ENCODE results near the gene MRNIP. TPM values are rescaled to one million over a fixed set of nuclear protein-coding genes. Genes with fewer than 3 reads are reported as not detected.

MRNIP gene
- total and polyA plus RNA-seq, 2 of the 8 experiments (the other 6 are each of a cell fraction or from before 2014, with no cell fraction given): 29.6 TPM

GRCh38 chr5:179791881-179792611 lies 66.6 kb downstream of the MRNIP start:
- Histone ChIP-seq H3K23ac (ENCODE audit: insufficient read length) (no peak overlapping the region), H3K79me1 (ENCODE audit: low read depth, low read length) (no peaks in the 10 kb centered on the region), H2BK5ac (ENCODE audit: low read depth, low read length) (no peak overlapping the region), H3K14ac (ENCODE audit: insufficient read length) (no peak overlapping the region), H3K36me3 (ENCODE audit: control insufficient read depth in 2 of 4, insufficient read depth in 4 of 4, low read length in 3 of 4) (no peaks in the 10 kb centered on the region; a peak in 1 of 8 replicates), H3K9me3 (ENCODE audit: insufficient read depth in 2 of 2, low read depth in 1 of 2, low read length in 1 of 2) (no peaks in the 10 kb centered on the region), H3K4me3 (ENCODE audit: extremely low read depth in 1 of 4, insufficient read depth in 2 of 4, low read depth in 3 of 4, low read length in 4 of 4) (no peak overlapping the region), H4K20me1 (replicated peaks in 1 of 2; ENCODE audit: control insufficient read depth in 1 of 2, insufficient read depth in 2 of 2, low read length in 2 of 2) (peaks cover 4% of the 10 kb centered on the region in 2 experiments), H2AFZ (ENCODE audit: low read length) (no peak overlapping the region), H3K79me2 (ENCODE audit: control insufficient read depth in 1 of 2, insufficient read depth in 2 of 2, low read length in 2 of 2) (no peaks in the 10 kb centered on the region), H3K4me2 (ENCODE audit: insufficient read depth in 1 of 2, low read depth in 2 of 2, low read length in 2 of 2) (no peak overlapping the region), H3K9ac (replicated peaks in 1 of 4; ENCODE audit: extremely low read depth in 1 of 4, low read depth in 3 of 4, low read length in 3 of 4) (no peak overlapping the region), H3K18ac (ENCODE audit: extremely low read depth, low read length) (no peak overlapping the region), H3K4me1 (replicated peaks in 1 of 4; ENCODE audit: control insufficient read depth in 3 of 4, insufficient read depth in 4 of 4, low read length in 3 of 4) (peaks cover 0 to 13% (median 9%) of the 10 kb centered on the region in 4 experiments; a peak in 5 of 7 replicates), H3K23me2 (ENCODE audit: low read depth, low read length) (peaks cover 7% of the 10 kb centered on the region), H4K5ac (ENCODE audit: insufficient read length, low read depth, low read length) (no peak overlapping the region), H4K8ac (ENCODE audit: extremely low read depth, insufficient read depth, low read length) (no peak overlapping the region), H3K27me3 (replicated peaks in 1 of 4; ENCODE audit: control insufficient read depth in 3 of 4, extremely low read depth in 1 of 4, insufficient read depth in 3 of 4, low read length in 3 of 4) (peaks cover 0 to 2% (median 0%) of the 10 kb centered on the region in 4 experiments; a peak in 1 of 7 replicates), H3K4ac (replicated peaks; ENCODE audit: insufficient read length, low read depth, low read length) (peak overlapping the region; percentile 78), H3K56ac (replicated peaks; ENCODE audit: insufficient read length, low read depth, low read length) (no peak overlapping the region), H2BK20ac (ENCODE audit: low read length) (no peak overlapping the region), H2BK15ac (ENCODE audit: low read length) (peak overlapping the region; percentile 92; the same call in 1 of the 2 replicates), H2AK5ac (ENCODE audit: low read depth, low read length) (no peak overlapping the region), H2BK12ac (ENCODE audit: low read depth, low read length) (0 out of 2 replicates have a peak overlapping the region, but pooled peaks have one; percentile 60), H4K91ac (replicated peaks; ENCODE audit: insufficient read length, low read length) (no peak overlapping the region), H3K27ac (ENCODE audit: low read depth, low read length) (no peak overlapping the region), H2BK120ac (replicated peaks; ENCODE audit: low read depth, low read length) (no peak overlapping the region)
- no peak for FAIRE-seq
- 96% methylated on average over 15 of the region's 15 CpGs; no CpG with 5 or more reads in 1 of the 2 experiments for WGBS, 2 experiments (ENCODE audit: extremely low coverage in 1 of 2, insufficient coverage in 1 of 2, insufficient read length in 1 of 2, insufficient replicate concordance in 2 of 2, low coverage in 1 of 2, low lambda C conversion rate in 2 of 2, missing lambda C conversion rate in 1 of 2)
- no peak for DNase-seq (ENCODE audit: low read depth in 1 of 2, low spot score in 2 of 2)
- ChIA-PET POLR2A (ENCODE audit: partially characterized antibody) (interaction anchor here (1.0 to 1.6 kb wide), 4 partner anchors 10 to 28 kb away, joined by 4 to 15 read pairs (median 4); partner anchors contain the start of genes MGAT4B and SQSTM1), CTCF (ENCODE audit: partially characterized antibody) (interaction anchor here (0.7 to 1.7 kb wide), 5 partner anchors 9 to 124 kb away, joined by 3 to 6 read pairs (median 3); no protein-coding TSS in a partner anchor)
- TF ChIP-seq SIX5 (IDR thresholded peaks at IDR 0.05; ENCODE audit: low read depth, low read length): no peak
- no peak for TF ChIP-seq SUZ12 (IDR thresholded peaks at IDR 0.05; ENCODE audit: low read length)
- no peak for TF ChIP-seq TBP (IDR thresholded peaks at IDR 0.05; ENCODE audit: low read depth, low read length)
- no peak for TF ChIP-seq EGR1 (IDR thresholded peaks at IDR 0.05; ENCODE audit: borderline replicate concordance, low read depth, low read length)
- TF ChIP-seq EP300 (IDR thresholded peaks at IDR 0.05; ENCODE audit: borderline replicate concordance in 1 of 2, low read depth in 2 of 2, low read length in 2 of 2): no peak
- no peak for TF ChIP-seq SIN3A (conservative IDR thresholded peaks at IDR 0.05 in 1 of 2, IDR thresholded peaks at IDR 0.05 in 1 of 2; ENCODE audit: low read depth in 1 of 2, low read length in 2 of 2)
- no peak for TF ChIP-seq JUND (IDR thresholded peaks at IDR 0.05; ENCODE audit: low read length)
- TF ChIP-seq RBBP5 (IDR thresholded peaks at IDR 0.05; ENCODE audit: borderline replicate concordance, low read depth, low read length): no peak
- no peak for TF ChIP-seq FOSL1 (IDR thresholded peaks at IDR 0.05; ENCODE audit: insufficient read depth, low read depth, low read length)
- no peak for TF ChIP-seq BRCA1 (IDR thresholded peaks at IDR 0.05; ENCODE audit: low read depth, low read length)
- no peak for TF ChIP-seq GABPA (IDR thresholded peaks at IDR 0.05; ENCODE audit: borderline replicate concordance, insufficient read depth, low read length)
- no peak for TF ChIP-seq TAF7 (optimal IDR thresholded peaks at IDR 0.05; ENCODE audit: borderline replicate concordance, low read depth, low read length)

Measured in H1 (cell line).